Measurements from ENCODE around the gene KNSTRN. TPM values are rescaled to one million over a fixed set of nuclear protein-coding genes. Genes with fewer than 3 reads are reported as not detected.

The KNSTRN gene
- total and polyA plus RNA-seq, 2 donors (not counting 3 experiments of a cell fraction or from before 2014, with no cell fraction given), result 24.4 to 61.4 TPM

DNA sequence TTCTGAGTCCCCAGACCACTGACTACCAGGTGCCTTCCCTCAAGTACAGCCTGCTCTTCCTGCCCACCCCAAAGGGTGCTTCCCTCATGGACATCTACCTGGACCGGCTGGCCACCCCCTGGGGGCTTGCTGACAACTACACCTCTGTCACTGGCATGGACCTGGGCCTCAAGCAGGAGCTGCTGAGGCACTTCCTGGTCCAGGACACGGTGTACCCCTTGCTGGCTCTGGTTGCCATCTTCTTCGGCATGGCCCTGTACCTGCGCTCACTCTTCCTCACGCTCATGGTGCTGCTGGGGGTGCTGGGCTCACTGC lies 15.2 kb upstream of the KNSTRN start:
- Histone ChIP-seq H3K9ac (replicated peaks; ENCODE audit: extremely low read depth, insufficient read depth, low read length) (no peak overlapping the region), H3K79me2 (ENCODE audit: control insufficient read depth, insufficient read depth, low read length) (no peaks in the 10 kb centered on the region), H3K4me1 (ENCODE audit: control insufficient read depth, extremely low read depth, insufficient read depth, low read length) (peaks cover 4% of the 10 kb centered on the region), H4K20me1 (replicated peaks; ENCODE audit: control insufficient read depth, extremely low read depth, insufficient read depth, low read length) (no peaks in the 10 kb centered on the region), H3K9me3 (replicated peaks; ENCODE audit: control insufficient read depth, insufficient read depth, low read length) (no peaks in the 10 kb centered on the region), H3K9me1 (replicated peaks; ENCODE audit: control insufficient read depth, extremely low read depth, insufficient read depth, low read length) (no peaks in the 10 kb centered on the region), H2AFZ (ENCODE audit: low read depth, low read length) (peak overlapping the region; percentile 62), H3K27ac (ENCODE audit: insufficient read depth, low read depth, low read length) (no peak overlapping the region), H3K27me3 (ENCODE audit: control insufficient read depth in 2 of 2, insufficient read depth in 2 of 2, low read length in 2 of 2) (no peaks in the 10 kb centered on the region), H3K4me2 (ENCODE audit: insufficient read depth, low read length) (no peak overlapping the region), H3K36me3 (ENCODE audit: control insufficient read depth in 2 of 2, extremely low read depth in 1 of 2, insufficient read depth in 2 of 2, low read length in 2 of 2) (no peaks in the 10 kb centered on the region), H3K4me3 (replicated peaks in 1 of 3; ENCODE audit: insufficient read depth in 1 of 3, low read depth in 1 of 3, low read length in 3 of 3) (no peak overlapping the region)
- CTCF ChIA-PET, result interaction anchor here (0.6 to 9.4 kb wide), 11 partner anchors 12 to 89 kb away, joined by 3 to 60 read pairs (median 6); partner anchors contain the start of genes CCDC9B and IVD
- BruUV-seq (replicated peaks), result no TSS peak
- FAIRE-seq (no peak), DNase-seq (ENCODE audit: low read depth, low spot score) (no peak)
- dilution Hi-C loops (cut with MboI; ENCODE audit: extremely low pct_ligation_motif_present, low sequenced_read_pairs) (no loop called here), intact Hi-C loops (cut with micrococcal nuclease) (loop anchor here (5.0 kb wide), 2 partner anchors 40 to 140 kb away; partner anchors contain the start of gene IVD)
- POLR2A ChIA-PET, result no interaction called here
- TF ChIP-seq, protein P1, sequence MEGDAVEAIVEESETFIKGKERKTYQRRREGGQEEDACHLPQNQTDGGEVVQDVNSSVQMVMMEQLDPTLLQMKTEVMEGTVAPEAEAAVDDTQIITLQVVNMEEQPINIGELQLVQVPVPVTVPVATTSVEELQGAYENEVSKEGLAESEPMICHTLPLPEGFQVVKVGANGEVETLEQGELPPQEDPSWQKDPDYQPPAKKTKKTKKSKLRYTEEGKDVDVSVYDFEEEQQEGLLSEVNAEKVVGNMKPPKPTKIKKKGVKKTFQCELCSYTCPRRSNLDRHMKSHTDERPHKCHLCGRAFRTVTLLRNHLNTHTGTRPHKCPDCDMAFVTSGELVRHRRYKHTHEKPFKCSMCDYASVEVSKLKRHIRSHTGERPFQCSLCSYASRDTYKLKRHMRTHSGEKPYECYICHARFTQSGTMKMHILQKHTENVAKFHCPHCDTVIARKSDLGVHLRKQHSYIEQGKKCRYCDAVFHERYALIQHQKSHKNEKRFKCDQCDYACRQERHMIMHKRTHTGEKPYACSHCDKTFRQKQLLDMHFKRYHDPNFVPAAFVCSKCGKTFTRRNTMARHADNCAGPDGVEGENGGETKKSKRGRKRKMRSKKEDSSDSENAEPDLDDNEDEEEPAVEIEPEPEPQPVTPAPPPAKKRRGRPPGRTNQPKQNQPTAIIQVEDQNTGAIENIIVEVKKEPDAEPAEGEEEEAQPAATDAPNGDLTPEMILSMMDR (IDR thresholded peaks at IDR 0.05; ENCODE audit: extremely low read depth in 1 of 2, insufficient read depth in 1 of 2, low read depth in 1 of 2, low read length in 2 of 2), result no peak
- TF ChIP-seq JUN (IDR thresholded peaks at IDR 0.05; ENCODE audit: borderline replicate concordance, insufficient read depth, insufficient read length, low read depth) (no peak), MYC (IDR thresholded peaks at IDR 0.05; ENCODE audit: low read depth, low read length) (no peak), POLR2A (IDR thresholded peaks at IDR 0.05; ENCODE audit: low read depth, low read length) (no peak), FOS (IDR thresholded peaks at IDR 0.05; ENCODE audit: borderline replicate concordance, insufficient read depth, low read length) (no peak), GATA2 (IDR thresholded peaks at IDR 0.05; ENCODE audit: insufficient read depth, insufficient read length, low read depth, low read length) (no peak), EZH2 (IDR thresholded peaks at IDR 0.05; ENCODE audit: borderline replicate concordance, low read depth, low read length, severe bottlenecking) (no peak), POLR2AphosphoS5 (IDR thresholded peaks at IDR 0.05; ENCODE audit: insufficient read depth, low read depth, low read length) (no peak)
- TF ChIP-seq, protein P2, sequence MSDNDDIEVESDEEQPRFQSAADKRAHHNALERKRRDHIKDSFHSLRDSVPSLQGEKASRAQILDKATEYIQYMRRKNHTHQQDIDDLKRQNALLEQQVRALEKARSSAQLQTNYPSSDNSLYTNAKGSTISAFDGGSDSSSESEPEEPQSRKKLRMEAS (IDR thresholded peaks at IDR 0.05; ENCODE audit: insufficient read depth, insufficient read length), result no peak
